Keratinocyte (primary cell): ENCODE results near the gene ZNF675. TPM values are rescaled to one million over a fixed set of nuclear protein-coding genes. Genes with fewer than 3 reads are reported as not detected.
A peak's percentile ranks its signal among the peaks of the same experiment; 100 is the strongest.
"Not testable (repeated sequence)": the region's sequence is repeated elsewhere in the genome, so short reads cannot be mapped to it uniquely, and the experiment has no call there.

Experiments used
- DNase-seq: peaks from one replicate; pipeline ENCODE4 v3.0.0-alpha.2; 2011; ENCODE audit warnings: low read depth, missing footprints, low spot score
- FAIRE-seq: peaks from 2 replicates; lab custom pipeline; 2011; peaks lifted over from hg19 to GRCh38; lab: Jason Lieb, UNC
- H2AFZ ChIP-seq: 2 replicates; pipeline ENCODE4 v1.6.0; 2012; ENCODE audit warnings: low read length, control low read depth, inconsistent platforms; ENCODE audit not compliant: control insufficient read depth
- H3K27ac ChIP-seq: 2 replicates; pipeline ENCODE4 v1.5.1; 2011; ENCODE audit warnings: low read length; ENCODE audit not compliant: control insufficient read depth, insufficient read depth
- H3K27me3 ChIP-seq: 3 replicates; pipeline ENCODE4 v1.6.0; 2011; ENCODE audit warnings: low read length; ENCODE audit not compliant: control insufficient read depth, insufficient read depth; ENCODE audit errors: extremely low read depth
- H3K36me3 ChIP-seq, 2 experiments: 2 replicates in 1 of 2; 3 replicates in 1 of 2; pipeline ENCODE4 v1.5.1; 2011; ENCODE audit warnings: low read length in 2 of 2, mild to moderate bottlenecking in 1 of 2; ENCODE audit not compliant: control insufficient read depth in 2 of 2, insufficient read depth in 2 of 2; ENCODE audit errors: extremely low read depth in 1 of 2
- H3K4me1 ChIP-seq: 3 replicates; pipeline ENCODE4 v1.5.1; 2011; ENCODE audit warnings: low read length; ENCODE audit not compliant: control insufficient read depth, insufficient read depth; ENCODE audit errors: extremely low read depth
- H3K4me2 ChIP-seq: 3 replicates; pipeline ENCODE4 v1.6.0; 2011; ENCODE audit warnings: low read depth, low read length; ENCODE audit not compliant: control insufficient read depth, insufficient read depth; ENCODE audit errors: extremely low read depth
- H3K4me3 ChIP-seq, 3 experiments: fragments of 200-600 bp in 1 of 3; sonication (generic) in 1 of 3; 2 replicates in 2 of 3; 3 replicates in 1 of 3; pipeline ENCODE4 v1.5.1; 2011 to 2016; ENCODE audit warnings: low read length in 3 of 3, mild to moderate bottlenecking in 3 of 3, control low read depth in 2 of 3, inconsistent platforms in 1 of 3, low read depth in 1 of 3, mixed read lengths in 1 of 3, mixed run types in 1 of 3, moderate library complexity in 1 of 3; ENCODE audit not compliant: control insufficient read depth in 2 of 3, insufficient read depth in 2 of 3; ENCODE audit errors: extremely low read depth in 1 of 3
- H3K79me2 ChIP-seq: 2 replicates; pipeline ENCODE4 v1.6.0; 2012; ENCODE audit warnings: low read length; ENCODE audit not compliant: control insufficient read depth, insufficient read depth
- H3K9ac ChIP-seq: 3 replicates; pipeline ENCODE4 v1.6.0; 2011; ENCODE audit warnings: low read length; ENCODE audit not compliant: control insufficient read depth, insufficient read depth; ENCODE audit errors: extremely low read depth
- H3K9me1 ChIP-seq: 3 replicates; pipeline ENCODE4 v1.6.0; 2011; ENCODE audit warnings: low read length; ENCODE audit not compliant: control insufficient read depth, insufficient read depth; ENCODE audit errors: extremely low read depth
- H3K9me3 ChIP-seq: 2 replicates; pipeline ENCODE4 v1.5.1; 2012; ENCODE audit warnings: low read depth, low read length; ENCODE audit not compliant: control insufficient read depth
- H4K20me1 ChIP-seq: 3 replicates; pipeline ENCODE4 v1.6.0; 2011; ENCODE audit warnings: low read length; ENCODE audit not compliant: control insufficient read depth, insufficient read depth; ENCODE audit errors: extremely low read depth
- CTCF ChIP-seq, 3 experiments: IDR thresholded peaks in 1 of 3; conservative IDR thresholded peaks in 1 of 3; optimal IDR thresholded peaks in 1 of 3; 2 replicates in 2 of 3; 3 replicates in 1 of 3; pipeline versions ENCODE3 to v1.5.1; 2011; ENCODE audit warnings: low read length in 3 of 3, mild to moderate bottlenecking in 3 of 3, moderate library complexity in 2 of 3, control low read depth in 1 of 3, inconsistent platforms in 1 of 3; ENCODE audit not compliant: insufficient read depth in 2 of 3; ENCODE audit errors: extremely low read depth in 1 of 3
- EZH2 ChIP-seq: IDR thresholded peaks from one replicate; pipeline ENCODE4 v1.6.1; 2012; ENCODE audit warnings: inconsistent platforms, mild to moderate bottlenecking, low read length, moderate library complexity
- dilution Hi-C: fragments of 300-500 bp; cut with MboI; formaldehyde crosslinking; loops from one replicate; pipeline ENCODE4 v1.7.0; 2020; ENCODE audit warnings: low sequenced_read_pairs; ENCODE audit not compliant: extremely low pct_ligation_motif_present
- polyA plus RNA-seq, 5 experiments: library from polyadenylated mRNA; depleted of rRNA in 3 of 5; stranded (reverse) in 3 of 5; stranded (forward) in 1 of 5; unstranded in 1 of 5; fragments of >200 nt; gene quantifications; 1 replicate in 1 of 5; 2 replicates in 3 of 5; 3 replicates in 1 of 5; pipeline versions ENCODE4 v1.2.1 to v1.2.3, GENCODE V29; 2011 to 2012; ENCODE audit warnings: missing spikeins in 2 of 5, low read depth in 1 of 5, low replicate concordance in 1 of 5

The ZNF675 gene
- polyA plus RNA-seq, 1 donor (not counting 4 experiments of a cell fraction or from before 2014, with no cell fraction given), result 15.3 TPM

- peak overlapping the region; percentile 46 for H3K9ac ChIP-seq
- FAIRE-seq (peak; percentile 63), DNase-seq (no peak)
- TF ChIP-seq CTCF (optimal IDR thresholded peaks at IDR 0.05 in 1 of 3, IDR thresholded peaks at IDR 0.05 in 1 of 3, conservative IDR thresholded peaks at IDR 0.05 in 1 of 3; ENCODE audit: extremely low read depth in 1 of 3, insufficient read depth in 2 of 3, low read length in 3 of 3) (no peak), EZH2 (no peak)
- no peaks in the 10 kb centered on the region for H3K36me3 ChIP-seq
- peak overlapping the region; percentile 82 for H3K4me2 ChIP-seq
- peaks cover 18% of the 10 kb centered on the region for H3K4me1 ChIP-seq
- no peaks in the 10 kb centered on the region for H3K79me2 ChIP-seq
- dilution Hi-C loops, result no loop called here
- H3K4me3 ChIP-seq, result peak overlapping the region; percentile 0 to 59 (median 55)
- no peaks in the 10 kb centered on the region for H3K9me1 ChIP-seq
- no peaks in the 10 kb centered on the region for H3K27me3 ChIP-seq
- peak overlapping the region; percentile 96 for H2AFZ ChIP-seq
- H4K20me1 ChIP-seq, result no peaks in the 10 kb centered on the region
- H3K9me3 ChIP-seq, result no peaks in the 10 kb centered on the region
- H3K27ac ChIP-seq, result peak overlapping the region; percentile 78
These were observed 12.5 kb upstream of the ZNF675 start for GRCh38 chr19:23699521-23699860.

GRCh38 chr19:23698711-23699520 is 11.9 kb upstream of the ZNF675 start:
- DNase-seq, result peak; percentile 57
- H3K4me2 ChIP-seq, result peak overlapping the region; percentile 82

GRCh38 chr19:23692937-23693336 is 5.9 kb upstream of the ZNF675 start:
- dilution Hi-C loops, H3K4me2 ChIP-seq, H3K9me3 ChIP-seq, FAIRE-seq, H3K4me3 ChIP-seq, H2AFZ ChIP-seq, DNase-seq, H3K27ac ChIP-seq, H3K79me2 ChIP-seq, H3K4me1 ChIP-seq, H3K27me3 ChIP-seq, H3K9ac ChIP-seq, H4K20me1 ChIP-seq, H3K9me1 ChIP-seq, H3K36me3 ChIP-seq: not testable (repeated sequence)

More at GRCh38 chr19:23698711-23699520, 11.9 kb upstream of the ZNF675 start:
- H3K4me1 ChIP-seq, result peaks cover 18% of the 10 kb centered on the region
- peak overlapping the region; percentile 1 to 59 (median 55) for H3K4me3 ChIP-seq
- H3K9ac ChIP-seq, result peak overlapping the region; percentile 46
- no peaks in the 10 kb centered on the region for H3K27me3 ChIP-seq
- H3K36me3 ChIP-seq, result no peaks in the 10 kb centered on the region
- TF ChIP-seq EZH2, result no peak
- no peak for TF ChIP-seq CTCF (optimal IDR thresholded peaks at IDR 0.05 in 1 of 3, IDR thresholded peaks at IDR 0.05 in 1 of 3, conservative IDR thresholded peaks at IDR 0.05 in 1 of 3; ENCODE audit: extremely low read depth in 1 of 3, insufficient read depth in 2 of 3, low read length in 3 of 3)
- no peaks in the 10 kb centered on the region for H4K20me1 ChIP-seq
- H3K9me3 ChIP-seq, result no peaks in the 10 kb centered on the region
- no peaks in the 10 kb centered on the region for H3K9me1 ChIP-seq
- H2AFZ ChIP-seq, result peak overlapping the region; percentile 96
- dilution Hi-C loops, result no loop called here
- H3K27ac ChIP-seq, result peak overlapping the region; percentile 78
- peak; percentile 48 for FAIRE-seq
- no peaks in the 10 kb centered on the region for H3K79me2 ChIP-seq
